Astrocyte of the hippocampus (primary cell): ENCODE results near the gene AOX1.
"Not testable (repeated sequence)": the region's sequence is repeated elsewhere in the genome, so short reads cannot be mapped to it uniquely, and the experiment has no call there.

Experiments used
- DNase-seq: peaks from one replicate; pipeline ENCODE4 v3.0.0; 2011; ENCODE audit warnings: low read depth, low spot score

The AOX1 gene

GRCh38 chr2:200700856-200701255 is 115.0 kb downstream of the AOX1 start:
- no peak for DNase-seq

GRCh38 chr2:200702044-200702443 is 116.2 kb downstream of the AOX1 start:
- no peak for DNase-seq

GRCh38 chr2:200702646-200703118 is 116.9 kb downstream of the AOX1 start:
- DNase-seq: no peak

- DNase-seq: peak; percentile 80
Observed at GRCh38 chr2:200703127-200703925, 117.5 kb downstream of the AOX1 start.

- no peak for DNase-seq
Observed at GRCh38 chr2:200703926-200704637, 118.3 kb downstream of the AOX1 start.

GRCh38 chr2:200705305-200706041 is 119.7 kb downstream of the AOX1 start:
- peak; percentile 7 for DNase-seq

- no peak for DNase-seq
Observed at GRCh38 chr2:200708943-200709342, 123.1 kb downstream of the AOX1 start.

- DNase-seq: peak; percentile 95
Observed at GRCh38 chr2:200713003-200713703, 127.3 kb downstream of the AOX1 start.

- no peak for DNase-seq
Observed at GRCh38 chr2:200713704-200714064, 127.9 kb downstream of the AOX1 start.

- not testable (repeated sequence) for DNase-seq
Observed at GRCh38 chr2:200715014-200715413, 129.2 kb downstream of the AOX1 start.

- no peak for DNase-seq
Observed at GRCh38 chr2:200716386-200716785, 130.6 kb downstream of the AOX1 start.
